GM12878 (cell line): Measurements from ENCODE around the gene SPG7. TPM values are rescaled to one million over a fixed set of nuclear protein-coding genes. Genes with fewer than 3 reads are reported as not detected.

Source experiments
- ATAC-seq: fragments of 200-7000 bp; cut with Tn5 transposase; 3 replicates; pipeline ENCODE4 v1.9.1; 2020; ENCODE audit warnings: mild to moderate bottlenecking, moderate library complexity
- BruUV-seq: library from RNA; stranded (reverse); fragments of 400-500 nt; replicated peaks from 2 replicates; lab custom pipeline; 2021; lab: Mats Ljungman, UMichigan
- CTCF ChIA-PET: fragments of 300-600 bp; sonication (Branson Sonifier 250); formaldehyde crosslinking; extraction: SDS; loops from one replicate; lab custom pipeline; 2021; ENCODE audit warnings: inconsistent platforms; lab: Yijun Ruan, JAX
- POLR2A ChIA-PET: fragments of 350-600 bp; formaldehyde crosslinking; extraction: SDS; loops from one replicate; lab custom pipeline; 2021; ENCODE audit warnings: inconsistent platforms; lab: Charles Lee
- RAD21 ChIA-PET: fragments of 300-600 bp; sonication (Branson Sonifier 250); formaldehyde crosslinking; loops from one replicate; lab custom pipeline; 2023; ENCODE audit warnings: antibody characterized with exemption; ENCODE audit not compliant: unreplicated experiment; lab: Charles Lee
- SMC1A ChIA-PET: fragments of 300-600 bp; sonication (Branson Sonifier 250); formaldehyde crosslinking; loops from one replicate; lab custom pipeline; 2023; ENCODE audit not compliant: unreplicated experiment, uncharacterized antibody; lab: Charles Lee
- DNase-seq: peaks from one replicate; pipeline ENCODE4 v3.0.0-alpha.2; 2011; ENCODE audit warnings: low read depth, low spot score
- FAIRE-seq: peaks from 3 replicates; lab custom pipeline; 2011; peaks lifted over from hg19 to GRCh38; lab: Jason Lieb, UNC
- H2AFZ ChIP-seq: 2 replicates; pipeline ENCODE4 v1.6.0; 2011; ENCODE audit warnings: low read depth, low read length, control low read depth; ENCODE audit not compliant: control insufficient read depth
- H3K27ac ChIP-seq: 2 replicates; pipeline ENCODE4 v1.5.1; 2011; ENCODE audit warnings: control low read depth; ENCODE audit not compliant: control insufficient read depth, insufficient read depth
- H3K27me3 ChIP-seq, 2 experiments: replicated peaks in 1 of 2; 2 replicates each; pipeline versions ENCODE4 v1.6.0 to v1.6.1; 2011; ENCODE audit warnings: low read length in 1 of 2; ENCODE audit not compliant: control insufficient read depth in 2 of 2, insufficient read depth in 2 of 2
- H3K36me3 ChIP-seq, 2 experiments: 2 replicates each; pipeline ENCODE4 v1.5.1; 2011; ENCODE audit warnings: low read length in 1 of 2; ENCODE audit not compliant: control insufficient read depth in 2 of 2, insufficient read depth in 2 of 2
- H3K4me1 ChIP-seq: 2 replicates; pipeline ENCODE4 v1.6.1; 2011; ENCODE audit warnings: mild to moderate bottlenecking, low read length, moderate library complexity, mixed read lengths; ENCODE audit not compliant: control insufficient read depth, insufficient read depth
- H3K4me2 ChIP-seq: 2 replicates; pipeline ENCODE4 v1.6.0; 2011; ENCODE audit warnings: control low read depth; ENCODE audit not compliant: control insufficient read depth, insufficient read depth
- H3K4me3 ChIP-seq: fragments of 200-600 bp; sonication (generic); 2 replicates; pipeline ENCODE4 v1.5.1; 2016
- H3K79me2 ChIP-seq: 2 replicates; pipeline ENCODE4 v1.6.0; 2011; ENCODE audit warnings: low read length; ENCODE audit not compliant: control insufficient read depth, insufficient read depth
- H3K9ac ChIP-seq: 2 replicates; pipeline ENCODE4 v1.8.0; 2011; ENCODE audit warnings: low read length, control low read depth, mixed read lengths; ENCODE audit not compliant: control insufficient read depth, insufficient read depth
- H3K9me3 ChIP-seq: replicated peaks from 3 replicates; pipeline ENCODE4 v1.5.1; 2011; ENCODE audit warnings: mild to moderate bottlenecking, low read length; ENCODE audit not compliant: control insufficient read depth, insufficient read depth
- H4K20me1 ChIP-seq: 2 replicates; pipeline ENCODE4 v1.6.0; 2011; ENCODE audit not compliant: control insufficient read depth, insufficient read depth
- BMI1 ChIP-seq: fragments of 450-650 bp; IDR thresholded peaks from 2 replicates; pipeline ENCODE4 v1.6.1; 2016; ENCODE audit warnings: mild to moderate bottlenecking, moderate library complexity, borderline replicate concordance
- CHD4 ChIP-seq: fragments of 200-600 bp; sonication (generic); IDR thresholded peaks from 2 replicates; pipeline ENCODE4 v1.6.1; 2016; ENCODE audit warnings: mild to moderate bottlenecking
- HDAC2 ChIP-seq: fragments of 200-600 bp; sonication (generic); IDR thresholded peaks from 2 replicates; pipeline ENCODE4 v1.6.1; 2017
- NR2F1 ChIP-seq: fragments of 450-650 bp; conservative IDR thresholded peaks from 2 replicates; pipeline ENCODE4 v1.6.1; 2017; ENCODE audit warnings: mild to moderate bottlenecking
- POU2F2 ChIP-seq: IDR thresholded peaks from 3 replicates; pipeline ENCODE4 v1.6.1; 2011; ENCODE audit warnings: low read depth, mild to moderate bottlenecking, low read length, borderline replicate concordance
- RAD21 ChIP-seq: IDR thresholded peaks from 2 replicates; pipeline ENCODE4 v1.6.1; 2011; ENCODE audit warnings: mild to moderate bottlenecking, low read depth, low read length, moderate library complexity; ENCODE audit not compliant: insufficient read depth
- RELA ChIP-seq: fragments of 450-650 bp; IDR thresholded peaks from 2 replicates; pipeline ENCODE4 v1.8.0; 2014; ENCODE audit warnings: borderline replicate concordance; ENCODE audit not compliant: partially characterized antibody
- STAT1 ChIP-seq: fragments of 450-650 bp; conservative IDR thresholded peaks from 2 replicates; pipeline ENCODE4 v1.6.1; 2014; ENCODE audit warnings: antibody characterized with exemption, mild to moderate bottlenecking
- TCF7 ChIP-seq: IDR thresholded peaks from 2 replicates; pipeline ENCODE4 v1.6.1; 2014; ENCODE audit warnings: antibody characterized with exemption, borderline replicate concordance
- WGBS: methylation state at CpG from one replicate; pipeline ENCODE4 v1.1.6; 2016; ENCODE audit warnings: low lambda C conversion rate; ENCODE audit not compliant: insufficient replicate concordance, insufficient coverage; ENCODE audit errors: missing lambda C conversion rate; 5-methylcytosine and 5-hydroxymethylcytosine counted together
- in situ Hi-C: fragments of 300-500 bp; cut with MboI; formaldehyde crosslinking; loops from 9 replicates; pipeline ENCODE4 v1.14.3; 2018; ENCODE audit warnings: mixed read lengths
- intact Hi-C: fragments of 100-400 bp; cut with micrococcal nuclease; formaldehyde crosslinking; loops from one replicate; pipeline ENCODE4 v1.14.2; 2022; ENCODE audit not compliant: unreplicated experiment
- polyA plus RNA-seq, 11 experiments: library from polyadenylated mRNA; depleted of rRNA in 4 of 11; unstranded in 6 of 11; stranded (reverse) in 5 of 11; fragments of >200 nt; fragmentation: Nextera tagmentation in 4 of 11; fragmentation: Illumina TruSeq in 1 of 11; extraction: Ambion mirVana in 4 of 11; extraction: Trizol in 1 of 11; gene quantifications; 1 replicate in 1 of 11; 2 replicates in 10 of 11; pipeline versions ENCODE4 v1.2.1 to v1.2.3, GENCODE V29; 2011 to 2016; ENCODE audit warnings: inconsistent platforms in 2 of 11, missing spikeins in 2 of 11, low read depth in 1 of 11
- total RNA-seq, 4 experiments: library from RNA; depleted of rRNA in 3 of 4; stranded (reverse); fragments of >200 nt in 3 of 4; fragmentation: Illumina TruSeq in 1 of 4; extraction: Trizol in 1 of 4; gene quantifications; 2 replicates each; pipeline versions ENCODE4 v1.2.1 to v1.2.3, GENCODE V29; 2013 to 2021
- TF ChIP-seq, protein P1 (sequence below): IDR thresholded peaks from 2 replicates; pipeline ENCODE4 v1.6.1; 2011; ENCODE audit warnings: borderline replicate concordance, low read depth, mild to moderate bottlenecking, moderate library complexity, low read length; ENCODE audit not compliant: insufficient read depth, poor library complexity, severe bottlenecking

Gene SPG7
- total and polyA plus RNA-seq, 10 of the 15 experiments (the other 5 are each of a cell fraction or from before 2014, with no cell fraction given): 5.9 to 75.9 (median 52.5) TPM

DNA sequence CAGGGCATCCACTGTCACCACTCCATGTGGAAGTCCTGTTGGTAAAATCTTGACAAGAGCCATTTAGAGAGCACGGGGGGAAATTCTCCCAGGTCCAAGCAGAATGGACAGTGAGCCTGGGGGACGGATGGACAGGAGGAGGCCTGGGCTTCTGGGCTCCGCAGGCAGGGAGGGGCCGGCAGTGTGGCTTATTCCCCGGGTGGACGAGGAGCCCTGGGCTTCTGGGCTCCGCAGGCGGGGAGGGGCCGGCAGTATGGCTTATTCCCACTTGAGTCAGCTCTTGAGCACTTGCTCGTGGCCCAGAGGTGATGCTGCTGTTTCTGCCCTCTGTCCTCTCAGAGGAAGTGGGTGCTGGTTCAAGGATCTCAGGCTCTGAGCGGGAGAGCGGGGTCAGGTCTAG is 30.1 kb downstream of the SPG7 start (continued):
- TF ChIP-seq STAT1 (no peak), POU2F2 (no peak), BMI1 (no peak)
- TF ChIP-seq, all 136 proteins: peak for 0

DNA sequence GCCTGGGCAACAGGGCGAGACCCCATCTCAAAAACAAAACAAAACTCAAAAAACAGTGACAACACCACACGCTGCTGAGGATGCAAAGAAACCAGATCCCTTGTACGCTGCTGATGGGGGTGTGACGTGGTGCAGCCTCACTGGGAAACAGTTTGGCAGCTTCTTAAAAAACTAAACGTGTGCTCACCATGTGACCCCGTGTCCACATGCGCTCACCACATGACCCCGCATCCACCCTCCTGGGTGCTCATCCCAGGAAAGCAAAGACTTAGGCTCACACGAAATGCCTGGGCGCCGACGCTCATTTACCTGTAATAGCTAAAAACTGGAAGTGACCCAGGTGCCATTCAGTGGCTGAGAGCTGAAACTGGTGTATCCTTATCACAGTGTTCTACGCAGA is 32.4 kb downstream of the SPG7 start:
- POLR2A ChIA-PET: interaction anchor here (0.7 kb wide), 1 partner anchor 746 kb away, joined by 3 read pairs; no protein-coding TSS in a partner anchor
- RAD21 ChIA-PET: no interaction called here
- Histone ChIP-seq H3K9me3 (no peaks in the 10 kb centered on the region), H3K79me2 (no peaks in the 10 kb centered on the region), H2AFZ (no peak overlapping the region), H3K36me3 (peaks cover 4% of the 10 kb centered on the region in 2 experiments; a peak in 3 of 4 replicates), H3K4me2 (no peak overlapping the region), H4K20me1 (no peaks in the 10 kb centered on the region), H3K4me1 (no peaks in the 10 kb centered on the region), H3K27me3 (no peaks in the 10 kb centered on the region), H3K4me3 (no peak overlapping the region), H3K27ac (no peak overlapping the region), H3K9ac (no peak overlapping the region)
- CTCF ChIA-PET: interaction anchor here (0.6 to 1.9 kb wide), 3 partner anchors 9 to 104 kb away, joined by 3 to 5 read pairs (median 3); no protein-coding TSS in a partner anchor
- WGBS: 93% methylated on average over 13 of the region's 13 CpGs
- no TSS peak for BruUV-seq
- DNase-seq (no peak), ATAC-seq (no peak), FAIRE-seq (no peak)
- intact Hi-C loops (no loop called here), in situ Hi-C loops (no loop called here)
- TF ChIP-seq RELA (no peak), TCF7 (no peak), NR2F1 (no peak), HDAC2 (no peak), RAD21 (no peak), CHD4 (no peak)
- TF ChIP-seq, protein P1, sequence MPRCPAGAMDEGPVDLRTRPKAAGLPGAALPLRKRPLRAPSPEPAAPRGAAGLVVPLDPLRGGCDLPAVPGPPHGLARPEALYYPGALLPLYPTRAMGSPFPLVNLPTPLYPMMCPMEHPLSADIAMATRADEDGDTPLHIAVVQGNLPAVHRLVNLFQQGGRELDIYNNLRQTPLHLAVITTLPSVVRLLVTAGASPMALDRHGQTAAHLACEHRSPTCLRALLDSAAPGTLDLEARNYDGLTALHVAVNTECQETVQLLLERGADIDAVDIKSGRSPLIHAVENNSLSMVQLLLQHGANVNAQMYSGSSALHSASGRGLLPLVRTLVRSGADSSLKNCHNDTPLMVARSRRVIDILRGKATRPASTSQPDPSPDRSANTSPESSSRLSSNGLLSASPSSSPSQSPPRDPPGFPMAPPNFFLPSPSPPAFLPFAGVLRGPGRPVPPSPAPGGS: no peak
- SMC1A ChIA-PET: interaction anchor here (0.6 kb wide), 1 partner anchor 139 kb away, joined by 3 read pairs; no protein-coding TSS in a partner anchor
